HG02588 (cell line): ENCODE measurements around the gene FAM110A.
"Not testable (repeated sequence)": the region's sequence is repeated elsewhere in the genome, so short reads cannot be mapped to it uniquely, and the experiment has no call there.

ENCODE experiments used
- ATAC-seq: cut with Tn5 transposase; IDR thresholded peaks from one replicate; pipeline ENCODE4 v1.9.1; 2021; ENCODE audit warnings: mild to moderate bottlenecking, moderate library complexity; ENCODE audit not compliant: unreplicated experiment

The FAM110A gene

GRCh38 chr20:833450-834150 is at the start of gene FAM110A:
TSS of gene FAM110A (plus strand) at chr20:833715. CDS start at chr20:844805, 11,090 bp downstream.
- peak; percentile 95 for ATAC-seq

- ATAC-seq = no peak
These were observed 45.7 kb upstream of the FAM110A start for GRCh38 chr20:787825-788224.

GRCh38 chr20:791056-791455 is 42.5 kb upstream of the FAM110A start:
- ATAC-seq = no peak

- no peak for ATAC-seq
These were observed 41.3 kb upstream of the FAM110A start for GRCh38 chr20:792248-792647.

GRCh38 chr20:796921-797320 is 36.6 kb upstream of the FAM110A start:
- ATAC-seq = no peak

- not testable (repeated sequence) for ATAC-seq
These were observed 34.8 kb upstream of the FAM110A start for GRCh38 chr20:798746-799145.

- not testable (repeated sequence) for ATAC-seq
These were observed 33.5 kb upstream of the FAM110A start for GRCh38 chr20:800026-800425.

- ATAC-seq = no peak
These were observed 31.8 kb upstream of the FAM110A start for GRCh38 chr20:801678-802077.

- ATAC-seq = no peak
These were observed 27.8 kb upstream of the FAM110A start for GRCh38 chr20:805713-806112.

GRCh38 chr20:811776-812434 is 21.6 kb upstream of the FAM110A start:
- ATAC-seq = not testable (repeated sequence)

- not testable (repeated sequence) for ATAC-seq
These were observed 21.1 kb upstream of the FAM110A start for GRCh38 chr20:812435-812814.

GRCh38 chr20:813390-813789 is 20.1 kb upstream of the FAM110A start:
- ATAC-seq = no peak

- no peak for ATAC-seq
These were observed 18.3 kb upstream of the FAM110A start for GRCh38 chr20:815226-815625.

GRCh38 chr20:815914-816606 is 17.5 kb upstream of the FAM110A start:
- no peak for ATAC-seq

GRCh38 chr20:818001-818664 is 15.4 kb upstream of the FAM110A start:
- no peak for ATAC-seq

- no peak for ATAC-seq
These were observed 13.7 kb upstream of the FAM110A start for GRCh38 chr20:819680-820322.

GRCh38 chr20:820323-820953 is 13.1 kb upstream of the FAM110A start:
- ATAC-seq = no peak

GRCh38 chr20:821046-821730 is 12.3 kb upstream of the FAM110A start:
- no peak for ATAC-seq

- ATAC-seq = no peak
These were observed 11.8 kb upstream of the FAM110A start for GRCh38 chr20:821731-822065.
